ENCODE data around the gene RACGAP1. TPM values are rescaled to one million over a fixed set of nuclear protein-coding genes. Genes with fewer than 3 reads are reported as not detected.

Gene RACGAP1
- total and polyA plus RNA-seq, 2 of the 8 experiments (the other 6 are each of a cell fraction or from before 2014, with no cell fraction given) = 18.0 to 66.3 TPM

- H3K23me2 ChIP-seq (ENCODE audit: low read depth, low read length) = no peaks in the 10 kb centered on the region
- H3K14ac ChIP-seq (ENCODE audit: insufficient read length) = no peak overlapping the region
- H2BK120ac ChIP-seq (replicated peaks; ENCODE audit: low read depth, low read length) = no peak overlapping the region
- FAIRE-seq = no peak
- no peak overlapping the region for H3K23ac ChIP-seq (ENCODE audit: insufficient read length)
- H3K9ac ChIP-seq (replicated peaks in 1 of 4; ENCODE audit: extremely low read depth in 1 of 4, low read depth in 3 of 4, low read length in 3 of 4) = no peak overlapping the region
- no peak overlapping the region for H3K56ac ChIP-seq (replicated peaks; ENCODE audit: insufficient read length, low read depth, low read length)
- H4K20me1 ChIP-seq (replicated peaks in 1 of 2; ENCODE audit: control insufficient read depth in 1 of 2, insufficient read depth in 2 of 2, low read length in 2 of 2) = no peaks in the 10 kb centered on the region
- DNase-seq (ENCODE audit: low read depth in 1 of 2, low spot score in 2 of 2) = peak in 1 of 2 experiments; percentile 54
- H2AK5ac ChIP-seq (ENCODE audit: low read depth, low read length) = no peak overlapping the region
- H2BK5ac ChIP-seq (ENCODE audit: low read depth, low read length) = no peak overlapping the region
- H2BK20ac ChIP-seq (ENCODE audit: low read length) = no peak overlapping the region
- H3K79me1 ChIP-seq (ENCODE audit: low read depth, low read length) = no peaks in the 10 kb centered on the region
- H3K4me1 ChIP-seq (replicated peaks in 1 of 4; ENCODE audit: control insufficient read depth in 3 of 4, insufficient read depth in 4 of 4, low read length in 3 of 4) = peaks cover 0 to 9% (median 3%) of the 10 kb centered on the region in 4 experiments; a peak in 3 of 7 replicates
- no peaks in the 10 kb centered on the region for H3K9me3 ChIP-seq (ENCODE audit: insufficient read depth in 2 of 2, low read depth in 1 of 2, low read length in 1 of 2)
- no peak overlapping the region for H4K5ac ChIP-seq (ENCODE audit: insufficient read length, low read depth, low read length)
- H2BK12ac ChIP-seq (ENCODE audit: low read depth, low read length) = no peak overlapping the region
- WGBS, 2 experiments (ENCODE audit: extremely low coverage in 1 of 2, insufficient coverage in 1 of 2, insufficient read length in 1 of 2, insufficient replicate concordance in 2 of 2, low coverage in 1 of 2, low lambda C conversion rate in 2 of 2, missing lambda C conversion rate in 1 of 2) = 89% methylated on average over 14 of the region's 15 CpGs; no CpG with 5 or more reads in 1 of the 2 experiments
- H3K4ac ChIP-seq (replicated peaks; ENCODE audit: insufficient read length, low read depth, low read length) = no peak overlapping the region
- ChIA-PET CTCF (ENCODE audit: partially characterized antibody) (interaction anchor here (0.6 to 23.0 kb wide), 19 partner anchors 5 to 1822 kb away, joined by 3 to 420 read pairs (median 3); partner anchors contain the start of genes AQP5, AQP6 and ASIC1), POLR2A (ENCODE audit: partially characterized antibody) (no interaction called here)
- no peak overlapping the region for H3K4me2 ChIP-seq (ENCODE audit: insufficient read depth in 1 of 2, low read depth in 2 of 2, low read length in 2 of 2)
- H3K4me3 ChIP-seq (ENCODE audit: extremely low read depth in 1 of 4, insufficient read depth in 2 of 4, low read depth in 3 of 4, low read length in 4 of 4) = no peak overlapping the region
- H4K91ac ChIP-seq (replicated peaks; ENCODE audit: insufficient read length, low read length) = no peak overlapping the region
- 0 out of 2 replicates have a peak overlapping the region, but pooled peaks have one; percentile 72 for H2BK15ac ChIP-seq (ENCODE audit: low read length)
- H2AFZ ChIP-seq (ENCODE audit: low read length) = no peak overlapping the region
- no peak overlapping the region for H3K27ac ChIP-seq (ENCODE audit: low read depth, low read length)
- no peaks in the 10 kb centered on the region for H3K79me2 ChIP-seq (ENCODE audit: control insufficient read depth in 1 of 2, insufficient read depth in 2 of 2, low read length in 2 of 2)
- H3K18ac ChIP-seq (ENCODE audit: extremely low read depth, low read length) = no peak overlapping the region
- H4K8ac ChIP-seq (ENCODE audit: extremely low read depth, insufficient read depth, low read length) = peak overlapping the region; percentile 16; the same call in 1 of the 2 replicates
- no peaks in the 10 kb centered on the region for H3K36me3 ChIP-seq (ENCODE audit: control insufficient read depth in 2 of 4, insufficient read depth in 4 of 4, low read length in 3 of 4)
- peaks cover 0 to 4% (median 2%) of the 10 kb centered on the region in 4 experiments; a peak in 2 of 7 replicates for H3K27me3 ChIP-seq (replicated peaks in 1 of 4; ENCODE audit: control insufficient read depth in 3 of 4, extremely low read depth in 1 of 4, insufficient read depth in 3 of 4, low read length in 3 of 4)
- TF ChIP-seq MAFK (IDR thresholded peaks at IDR 0.05; ENCODE audit: low read depth, low read length) (no peak), ATF2 (IDR thresholded peaks at IDR 0.05; ENCODE audit: low read length) (no peak), RAD21 (IDR thresholded peaks at IDR 0.05 in 1 of 2, conservative IDR thresholded peaks at IDR 0.05 in 1 of 2; ENCODE audit: low read depth in 2 of 2, low read length in 2 of 2) (peak; percentile 45 to 58), TBP (IDR thresholded peaks at IDR 0.05; ENCODE audit: low read depth, low read length) (no peak)
- TF ChIP-seq, protein P1, sequence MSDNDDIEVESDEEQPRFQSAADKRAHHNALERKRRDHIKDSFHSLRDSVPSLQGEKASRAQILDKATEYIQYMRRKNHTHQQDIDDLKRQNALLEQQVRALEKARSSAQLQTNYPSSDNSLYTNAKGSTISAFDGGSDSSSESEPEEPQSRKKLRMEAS (IDR thresholded peaks at IDR 0.05) = no peak
These were observed 51.0 kb downstream of the RACGAP1 start for GRCh38 chr12:49974231-49974675.
